NK-92 treated with Interleukin-12 subunit alpha and Interleukin-12 subunit beta, amount 100 ng/mL, for 24 hours (cell line): ENCODE measurements around the gene OSBP2.

Experiments used
- DNase-seq: peaks from one replicate; lab custom pipeline; 2025; lab: John Stamatoyannopoulos, UW

OSBP2 gene

GRCh38 chr22:30847583-30847982, 152.9 kb downstream of the OSBP2 start:
- DNase-seq: no peak

- no peak for DNase-seq
These were observed 160.6 kb downstream of the OSBP2 start for GRCh38 chr22:30855266-30855665.

DNA sequence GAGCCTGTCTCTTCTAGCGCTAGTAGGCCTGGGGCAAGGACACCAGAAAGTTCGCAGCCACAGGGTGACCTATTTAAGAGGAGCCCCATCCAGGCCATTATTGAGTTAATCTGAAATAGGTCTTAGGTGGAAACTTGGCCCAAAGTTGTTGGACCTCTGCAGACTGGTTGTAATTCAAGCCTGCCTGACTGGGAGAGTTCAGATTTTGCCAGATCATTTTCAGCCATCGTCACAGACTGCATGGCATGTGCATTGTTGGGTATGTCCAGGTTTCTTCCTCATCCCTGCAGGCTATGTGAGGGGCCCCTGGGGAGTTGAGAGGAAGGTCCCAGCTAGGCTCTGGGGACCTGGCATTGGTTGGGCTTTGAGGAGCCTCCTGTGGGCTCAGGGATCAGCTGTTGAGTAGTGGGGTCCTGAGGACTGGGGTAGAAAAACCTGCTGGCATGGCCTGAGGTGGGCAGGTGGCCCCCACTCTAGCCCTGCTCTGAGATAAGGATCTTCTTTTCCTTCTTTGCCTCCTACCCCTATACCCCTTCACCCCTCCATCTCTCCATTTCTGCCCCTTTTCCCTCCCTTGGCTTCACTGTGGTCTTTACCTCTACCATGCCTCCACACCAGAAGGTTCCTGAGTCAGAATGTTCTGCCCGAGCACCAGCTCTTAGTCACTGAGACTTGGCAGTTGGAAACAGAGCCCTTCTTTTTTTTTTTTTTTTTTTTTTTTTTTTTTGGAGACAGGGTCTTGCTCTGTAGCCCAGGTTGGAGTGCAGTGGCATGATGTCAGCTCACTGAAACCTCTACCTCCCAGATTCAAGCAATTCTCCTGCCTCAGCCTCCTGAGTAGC, 161.2 kb downstream of the OSBP2 start:
- no peak for DNase-seq

GRCh38 chr22:30856741-30857502, 162.2 kb downstream of the OSBP2 start:
- DNase-seq: no peak

- no peak for DNase-seq
These were observed 163.1 kb downstream of the OSBP2 start for GRCh38 chr22:30857791-30858190.

GRCh38 chr22:30858976-30859713, 164.5 kb downstream of the OSBP2 start:
- no peak for DNase-seq

DNA sequence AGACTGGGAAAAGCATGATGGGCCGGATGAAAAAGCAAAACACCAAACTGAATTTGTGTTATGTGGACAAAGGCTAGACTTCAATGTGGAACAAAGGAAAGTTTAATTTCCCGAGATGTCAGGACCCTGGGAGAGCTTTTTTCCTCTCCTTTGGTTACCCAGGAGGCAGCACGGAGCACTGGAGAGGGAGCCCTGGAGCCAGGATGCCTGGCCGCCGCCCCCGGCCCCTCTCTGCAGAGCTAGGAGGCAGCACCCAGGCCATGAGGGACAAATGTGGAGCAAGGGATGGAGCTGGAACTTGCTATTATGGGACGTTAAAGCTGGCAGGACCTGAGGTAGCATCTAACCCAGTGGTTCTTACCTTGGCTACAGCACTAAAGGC, 165.0 kb downstream of the OSBP2 start:
- no peak for DNase-seq

- no peak for DNase-seq
These were observed 165.8 kb downstream of the OSBP2 start for GRCh38 chr22:30860176-30861105.

- DNase-seq: no peak
These were observed 166.5 kb downstream of the OSBP2 start for GRCh38 chr22:30861131-30861530.

DNA sequence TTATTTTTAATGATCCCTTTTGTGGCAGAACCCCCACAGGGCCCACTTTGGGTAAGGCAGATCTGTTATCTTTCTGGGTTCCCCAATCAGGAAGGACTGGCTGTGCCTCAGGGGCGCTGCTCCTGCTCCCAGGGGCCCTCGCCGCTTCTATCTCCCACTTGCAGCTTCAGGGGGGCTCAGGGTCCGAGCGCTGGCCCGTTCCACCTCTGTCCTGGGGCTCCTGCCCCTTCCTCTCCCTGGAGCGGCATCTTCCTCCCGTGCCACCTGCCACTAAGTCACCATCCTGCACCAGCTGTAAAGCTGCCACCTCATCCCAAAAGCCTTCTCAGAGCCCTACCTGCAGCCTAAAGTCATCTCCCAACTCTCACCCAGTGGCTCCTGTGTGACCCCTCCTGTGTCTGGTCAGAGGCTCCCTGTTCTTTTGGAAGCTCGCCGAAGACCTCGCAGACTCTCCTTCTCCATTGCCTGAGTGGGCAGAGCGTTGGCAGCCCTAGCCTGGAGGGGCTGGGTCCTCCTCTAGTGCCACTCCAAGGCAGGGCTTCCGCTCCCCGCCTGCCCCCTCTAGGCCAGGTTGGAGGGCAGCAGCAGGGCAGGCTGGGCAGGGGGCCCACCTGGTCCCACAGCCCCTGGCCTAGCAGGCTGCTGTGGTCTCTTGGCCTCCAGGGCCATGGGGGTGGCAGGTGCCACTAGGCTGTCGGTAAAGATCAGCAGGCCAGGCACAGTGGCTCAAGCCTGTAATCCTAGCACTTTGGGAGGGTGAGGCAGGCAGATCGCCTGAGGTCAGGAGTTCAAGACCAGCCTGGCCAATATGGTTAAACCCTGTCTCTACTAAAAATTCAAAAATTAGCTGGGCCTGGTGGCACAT, 167.2 kb downstream of the OSBP2 start:
- no peak for DNase-seq

- no peak for DNase-seq
These were observed 168.6 kb downstream of the OSBP2 start for GRCh38 chr22:30863081-30863833.

- DNase-seq: no peak
These were observed 170.1 kb downstream of the OSBP2 start for GRCh38 chr22:30864441-30865420.

- DNase-seq: no peak
These were observed 171.0 kb downstream of the OSBP2 start for GRCh38 chr22:30865656-30866055.

DNA sequence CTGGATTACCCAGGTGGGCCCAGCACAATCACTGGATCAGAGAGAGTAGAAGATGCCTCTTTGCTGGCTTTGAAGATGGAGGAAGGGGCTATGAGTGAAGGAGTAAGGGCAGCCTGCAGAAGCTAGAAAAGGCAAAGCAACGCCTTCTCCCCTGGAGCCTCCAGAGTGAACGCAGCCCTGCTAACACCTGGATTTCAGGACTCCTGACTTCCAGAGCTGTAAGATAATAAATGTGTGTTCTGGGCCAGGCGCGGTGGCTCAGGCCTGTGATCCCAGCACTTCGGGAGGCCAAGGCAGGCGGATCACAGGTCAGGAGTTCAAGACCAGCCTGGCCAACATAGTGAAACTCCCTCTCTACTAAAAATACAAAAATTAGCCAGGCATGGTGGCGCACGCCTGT, 171.5 kb downstream of the OSBP2 start:
- DNase-seq: no peak

DNA sequence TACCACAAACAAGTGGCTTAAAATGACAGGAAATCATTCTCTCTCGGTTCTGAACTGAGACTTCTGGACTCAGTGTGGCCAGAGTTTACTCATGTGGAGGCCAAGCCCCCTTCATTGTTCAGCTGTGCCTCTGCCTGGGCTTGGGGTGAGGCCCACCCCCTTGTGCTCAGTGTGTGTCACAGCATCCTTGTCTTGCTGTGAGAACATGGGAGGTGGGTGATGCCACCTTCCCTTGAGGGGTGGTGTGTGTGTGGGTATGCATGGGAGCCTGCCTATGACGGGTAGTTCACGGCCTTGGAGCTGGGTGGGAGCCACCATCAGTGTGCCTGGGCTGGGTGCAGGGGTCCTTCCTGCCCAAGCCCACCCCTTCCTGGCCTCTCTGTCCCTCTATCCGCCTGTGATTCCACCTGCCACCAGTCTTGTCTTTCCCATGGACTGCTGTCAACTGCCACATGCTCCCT, 172.2 kb downstream of the OSBP2 start:
- no peak for DNase-seq

DNA sequence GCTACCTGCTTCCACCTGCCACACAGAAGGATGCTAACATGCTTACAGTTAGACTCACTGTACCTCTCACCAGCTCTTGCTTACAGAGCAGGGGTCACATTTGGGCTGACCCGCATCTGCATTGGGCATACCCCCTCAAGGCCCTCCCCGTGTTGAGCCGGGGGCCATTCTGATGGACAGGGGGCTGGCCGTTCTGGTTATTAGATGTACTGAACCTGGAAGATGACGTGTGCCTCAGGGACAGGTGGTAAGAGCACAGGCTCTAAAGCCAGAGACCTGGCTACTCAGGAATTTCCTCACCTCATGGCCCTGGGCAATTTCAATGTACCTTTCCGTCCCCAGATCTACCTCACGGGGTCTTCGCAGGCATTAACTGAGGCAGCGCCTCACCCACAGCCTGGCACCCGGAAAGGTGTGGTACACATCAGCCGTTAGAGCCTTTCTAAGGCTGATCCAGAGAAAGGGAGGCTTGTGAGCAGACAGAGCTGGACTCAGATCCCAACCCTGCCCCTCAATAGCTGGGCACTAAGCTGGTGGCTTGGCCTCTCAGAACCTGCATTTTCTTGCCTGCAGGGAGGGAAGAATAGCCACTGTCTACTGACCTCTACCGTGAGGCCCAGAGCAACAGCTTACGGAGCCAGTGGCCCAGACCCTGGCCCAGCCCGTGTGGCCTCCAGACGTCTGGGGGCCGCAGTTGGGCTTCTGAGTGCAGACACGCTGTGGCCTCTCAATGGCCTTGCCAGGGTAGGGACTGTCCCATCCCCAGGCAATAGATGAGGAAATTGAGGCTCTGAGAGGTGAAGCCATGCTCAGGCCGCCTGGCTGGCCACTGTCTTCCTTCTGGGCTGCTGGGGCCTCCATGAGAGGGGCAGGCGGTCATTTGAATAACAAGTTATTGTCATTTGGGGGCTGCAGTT, 173.3 kb downstream of the OSBP2 start:
- no peak for DNase-seq

DNA sequence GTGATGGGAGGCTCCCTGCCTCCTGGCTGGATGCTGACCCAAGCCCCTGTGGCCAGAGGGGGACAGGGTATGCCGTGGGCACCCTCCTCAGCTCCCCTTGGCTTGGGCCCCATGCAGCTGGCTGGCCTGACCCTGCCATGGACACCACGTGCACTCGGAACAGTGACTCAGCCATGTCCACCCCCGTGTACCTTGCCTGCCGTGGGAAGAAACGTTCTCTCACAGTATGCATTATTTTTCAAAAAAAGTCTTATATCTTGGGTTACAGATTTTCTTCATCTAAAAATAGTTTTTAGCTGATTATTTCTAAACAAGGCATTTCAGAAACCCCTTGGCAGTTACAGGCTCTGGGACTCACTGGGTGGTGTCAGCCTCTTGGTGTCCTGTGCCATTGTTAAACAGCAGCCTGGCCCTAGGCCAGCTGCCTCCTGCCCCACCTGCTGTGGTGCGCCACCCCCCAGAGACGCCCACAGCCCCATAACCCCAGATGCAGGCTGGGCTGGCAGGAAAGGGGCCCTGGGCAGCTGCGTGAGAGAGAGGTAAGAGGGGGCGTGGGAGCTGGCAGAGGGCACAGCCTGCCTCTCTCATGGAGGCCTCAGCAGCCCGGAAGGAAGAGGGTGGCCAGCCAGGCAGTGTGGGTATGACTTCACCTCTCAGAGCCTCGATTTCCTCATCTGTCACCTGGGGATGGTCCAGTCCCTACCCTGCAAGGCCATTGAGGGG, 174.2 kb downstream of the OSBP2 start:
- no peak for DNase-seq
